Sciatic nerve (tissue), 2 donors: ENCODE measurements around the gene CAMK2B. TPM values are rescaled to one million over a fixed set of nuclear protein-coding genes. Genes with fewer than 3 reads are reported as not detected.

Source experiments
- ATAC-seq: fragments of 200-7000 bp; cut with Tn5 transposase; one replicate; pipeline ENCODE4 v1.9.1; 2020; ENCODE audit warnings: mild to moderate bottlenecking, moderate library complexity
- DNase-seq: peaks from one replicate; pipeline ENCODE4 v3.0.0-alpha.2; 2020; ENCODE audit warnings: low spot score
- intact Hi-C: fragments of 100-400 bp; cut with DNase I; formaldehyde crosslinking; loops from one replicate; pipeline ENCODE4 v1.14.2; 2022
- total RNA-seq: library from RNA; stranded (reverse); fragmentation: NEBNext Ultra II Directional; extraction: Animal tissue kit (Norgen Biotek cat#: 25700); gene quantifications from one replicate; pipeline ENCODE4 v1.2.1, GENCODE V29; 2021
- donor health status: DM: no; HTN: no; CAD: no.
- donor health status: DM: no; HTN: no; CAD: no.

CAMK2B gene
- total RNA-seq, 1 donor from 2014 or later, result 26.9 TPM

DNA sequence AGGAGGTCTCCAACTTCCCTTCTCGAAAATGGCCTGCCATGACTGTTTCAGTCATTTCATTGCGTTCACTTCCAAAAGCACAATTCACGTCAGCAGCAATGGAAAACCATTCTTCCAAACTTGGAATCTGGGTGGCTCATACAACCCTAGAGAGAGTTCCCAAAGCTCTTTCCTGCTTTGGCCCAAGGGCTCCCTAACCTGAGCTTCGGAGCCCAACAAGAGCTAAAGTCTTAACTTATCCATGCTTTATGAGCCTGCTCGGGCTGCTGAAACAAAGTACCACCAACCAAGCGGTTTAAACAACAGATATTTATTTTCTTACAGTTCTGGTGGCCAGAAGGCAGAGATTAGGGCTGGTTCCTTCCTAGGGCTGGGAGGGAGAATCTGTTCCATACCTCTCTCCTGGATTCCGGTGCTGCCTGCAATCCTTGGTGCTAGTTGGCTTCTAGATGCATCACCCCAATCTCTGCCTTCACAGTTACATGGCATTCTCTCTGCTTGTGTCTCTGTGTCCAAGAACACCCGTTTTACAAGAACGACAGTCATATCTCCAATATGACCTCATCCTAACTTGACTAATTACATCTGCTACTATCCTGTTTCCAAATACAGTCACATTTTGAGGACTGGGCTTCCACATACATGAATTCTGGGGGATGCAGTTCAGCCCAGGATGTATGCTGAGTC, 33.5 kb downstream of the CAMK2B start:
- intact Hi-C loops, result no loop called here
- ATAC-seq, result no peak
- DNase-seq, result peak; percentile 13

DNA sequence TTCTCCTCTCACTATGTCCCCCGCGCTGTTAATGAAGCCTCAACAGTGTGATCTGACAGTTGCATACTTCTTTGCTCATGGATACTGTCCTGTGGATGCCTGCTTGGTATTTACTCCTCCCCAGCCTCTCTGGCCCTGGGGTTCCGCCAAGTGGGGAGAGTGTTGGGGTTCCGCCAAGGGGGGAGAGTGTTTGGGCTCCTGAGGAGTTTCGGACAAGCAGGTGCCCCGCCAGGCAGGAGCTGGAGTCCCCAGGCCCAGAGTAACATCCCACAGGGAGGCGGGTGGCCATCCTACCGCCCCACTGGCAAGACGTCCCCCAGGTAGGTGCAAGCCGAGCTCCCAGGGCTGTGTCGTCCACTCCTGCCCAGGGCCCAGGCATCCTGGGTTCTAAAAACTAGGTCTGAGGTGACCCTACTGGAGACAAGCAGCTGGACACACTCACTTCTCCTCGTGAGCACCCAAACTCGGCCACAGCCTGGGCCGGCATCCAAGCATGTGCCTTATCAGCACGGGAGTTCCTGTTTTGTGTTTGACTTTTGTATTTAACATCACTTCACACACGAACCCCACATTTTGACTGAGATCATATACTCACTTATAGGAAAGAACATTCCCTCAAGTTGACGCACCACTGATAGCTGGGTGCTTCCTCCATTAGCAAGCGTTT, 34.2 kb downstream of the CAMK2B start:
- intact Hi-C loops, result no loop called here
- DNase-seq (peak; percentile 56), ATAC-seq (peak; percentile 14)

DNA sequence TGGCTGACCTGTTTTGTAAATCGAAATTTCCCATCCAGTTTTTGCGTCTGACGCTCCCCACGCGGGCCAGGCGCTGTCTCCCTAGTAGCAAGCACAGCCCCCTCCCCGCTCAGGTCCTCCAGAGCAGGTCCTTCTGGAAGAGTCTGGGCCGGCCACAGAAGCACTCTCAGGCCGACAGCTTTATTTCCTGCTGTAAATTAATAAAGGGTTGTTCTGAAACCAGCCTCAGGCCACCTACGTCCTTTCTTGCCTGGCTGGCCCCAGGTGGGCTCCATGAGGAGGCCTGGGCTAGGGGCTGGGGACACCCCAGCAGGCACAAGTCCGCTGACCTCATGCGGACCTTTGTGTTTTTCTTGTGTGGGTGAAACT, 35.2 kb downstream of the CAMK2B start:
- DNase-seq (peak; percentile 44), ATAC-seq (no peak)
- intact Hi-C loops, result no loop called here

DNA sequence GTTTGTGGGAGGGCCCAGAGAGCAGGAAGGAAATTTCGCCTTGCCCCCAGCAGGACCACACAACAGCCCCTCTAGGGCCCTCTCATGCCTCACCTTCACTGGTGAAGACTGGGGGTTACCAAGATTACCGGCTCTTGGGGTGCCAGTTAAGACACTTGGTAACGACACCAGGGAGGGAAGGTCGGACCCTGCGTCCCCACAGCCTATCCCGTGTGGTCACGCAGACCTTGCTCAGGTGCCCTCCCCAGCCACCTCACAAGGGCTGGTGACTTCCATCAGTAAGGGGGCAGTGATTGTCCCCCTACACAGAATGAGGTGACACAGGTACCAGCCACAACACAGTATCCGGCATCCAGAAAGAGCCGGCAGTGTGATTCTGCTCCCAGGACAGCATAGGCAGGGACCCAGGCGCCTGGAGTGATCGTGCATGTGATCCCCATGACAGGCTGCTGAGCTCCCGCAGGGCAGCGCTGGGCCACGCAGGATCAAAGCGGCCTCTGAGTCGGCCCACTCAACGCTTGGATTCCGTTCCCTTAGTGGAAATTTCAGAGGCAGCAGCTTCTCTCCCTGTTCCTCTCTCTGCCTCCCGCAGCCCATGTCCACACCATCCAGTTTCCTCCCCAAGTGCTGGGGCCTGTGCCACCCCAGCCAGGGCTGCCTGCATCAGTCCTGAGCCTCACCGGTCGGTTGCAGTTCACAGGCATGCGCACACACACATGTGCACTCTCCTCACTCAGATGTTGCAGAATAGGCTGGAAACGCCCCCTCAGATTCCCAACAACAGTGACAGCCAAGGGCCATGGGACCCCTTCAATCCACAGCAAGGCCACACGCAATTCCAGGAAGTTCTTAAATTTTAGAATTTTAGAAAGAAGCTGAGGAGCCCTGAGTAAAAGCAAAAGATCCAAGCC, 35.8 kb downstream of the CAMK2B start:
- ATAC-seq (peak; percentile 40), DNase-seq (peak; percentile 31)
- intact Hi-C loops, result no loop called here

DNA sequence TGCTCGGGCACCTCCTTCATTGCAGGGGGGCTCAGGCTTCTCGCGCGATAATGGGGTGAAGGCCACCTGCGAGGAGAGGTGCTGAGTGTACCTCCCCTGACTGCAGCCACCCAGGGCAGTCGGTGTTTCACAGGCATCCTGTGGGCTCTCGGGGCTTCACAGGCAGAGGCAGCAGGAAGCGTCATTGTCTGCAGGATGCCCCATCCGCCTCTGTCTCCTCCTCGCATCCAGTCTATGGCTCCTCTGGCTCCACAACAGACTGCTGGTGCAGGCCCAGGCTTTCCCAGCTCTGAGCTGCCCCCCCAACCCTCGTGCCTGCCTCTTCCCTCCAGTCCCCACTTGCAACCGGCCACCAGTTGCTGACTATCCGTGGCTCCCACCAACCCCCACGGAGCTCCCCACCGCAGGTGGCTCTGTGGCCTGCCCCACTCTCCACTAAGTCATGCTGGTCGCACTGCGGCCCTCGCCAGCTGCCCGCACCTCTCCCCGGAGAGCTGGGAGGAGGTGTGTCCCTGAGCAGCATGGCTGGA, 36.5 kb downstream of the CAMK2B start:
- DNase-seq (peak; percentile 48), ATAC-seq (no peak)
- intact Hi-C loops, result no loop called here

DNA sequence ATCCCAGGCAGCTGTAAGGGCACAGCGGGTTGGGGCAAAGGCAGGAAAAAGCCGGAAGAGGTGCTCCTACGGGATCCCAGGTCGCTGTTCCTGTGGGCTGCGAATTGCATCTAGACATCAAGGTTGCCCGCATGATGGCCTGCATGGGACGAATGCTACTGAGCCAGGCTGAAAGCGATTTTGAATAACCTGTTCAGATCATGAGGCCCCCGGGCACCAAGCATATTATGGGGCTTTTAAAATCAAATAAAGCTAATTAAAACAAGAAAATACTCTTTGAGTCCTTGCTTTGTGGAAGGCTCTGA, 37.1 kb downstream of the CAMK2B start:
- DNase-seq (no peak), ATAC-seq (no peak)
- intact Hi-C loops, result no loop called here

DNA sequence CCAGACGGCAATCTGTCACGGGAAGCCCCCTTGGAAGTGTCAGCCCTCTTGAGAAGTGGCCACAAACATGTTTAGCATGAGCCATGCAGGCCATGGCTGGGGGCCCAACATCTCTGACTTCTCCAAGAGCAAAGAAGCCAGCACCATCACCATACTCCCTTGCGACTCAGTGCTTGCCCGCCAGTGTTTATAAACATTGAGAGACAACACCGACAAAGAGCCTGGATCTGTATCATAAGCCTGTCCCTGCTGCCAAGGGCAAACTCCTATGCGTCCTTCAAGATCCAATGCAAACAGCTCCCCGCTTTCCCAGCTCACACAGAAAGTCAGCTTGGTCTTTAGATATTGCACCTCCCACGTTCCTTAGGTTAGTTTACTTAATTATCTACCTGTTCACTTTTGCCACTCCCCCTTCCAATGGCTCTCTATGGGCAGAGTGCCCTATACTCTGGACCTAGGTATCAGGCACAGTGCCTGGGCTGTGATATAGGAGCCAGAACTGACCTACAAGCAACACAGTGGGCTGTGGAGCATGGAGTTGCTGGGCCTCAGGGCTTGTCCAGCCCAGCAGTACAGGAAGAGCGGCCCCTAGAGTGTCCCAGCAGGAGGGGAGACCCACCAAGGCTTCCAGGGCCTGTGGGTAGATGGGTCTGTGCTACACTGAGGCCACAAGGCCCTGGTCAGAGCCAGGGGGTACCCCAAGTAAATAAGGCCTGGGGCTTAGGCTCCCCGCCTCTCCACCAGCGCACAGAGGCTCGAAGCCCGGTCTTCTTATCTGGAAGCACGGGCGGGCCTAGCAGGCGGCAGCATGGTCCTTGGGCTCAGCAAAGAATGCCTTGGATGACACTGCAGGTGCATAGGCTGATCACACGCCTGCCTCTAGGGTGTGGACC, 37.7 kb downstream of the CAMK2B start:
- intact Hi-C loops, result no loop called here
- DNase-seq, result peak; percentile 40
- no peak for ATAC-seq

DNA sequence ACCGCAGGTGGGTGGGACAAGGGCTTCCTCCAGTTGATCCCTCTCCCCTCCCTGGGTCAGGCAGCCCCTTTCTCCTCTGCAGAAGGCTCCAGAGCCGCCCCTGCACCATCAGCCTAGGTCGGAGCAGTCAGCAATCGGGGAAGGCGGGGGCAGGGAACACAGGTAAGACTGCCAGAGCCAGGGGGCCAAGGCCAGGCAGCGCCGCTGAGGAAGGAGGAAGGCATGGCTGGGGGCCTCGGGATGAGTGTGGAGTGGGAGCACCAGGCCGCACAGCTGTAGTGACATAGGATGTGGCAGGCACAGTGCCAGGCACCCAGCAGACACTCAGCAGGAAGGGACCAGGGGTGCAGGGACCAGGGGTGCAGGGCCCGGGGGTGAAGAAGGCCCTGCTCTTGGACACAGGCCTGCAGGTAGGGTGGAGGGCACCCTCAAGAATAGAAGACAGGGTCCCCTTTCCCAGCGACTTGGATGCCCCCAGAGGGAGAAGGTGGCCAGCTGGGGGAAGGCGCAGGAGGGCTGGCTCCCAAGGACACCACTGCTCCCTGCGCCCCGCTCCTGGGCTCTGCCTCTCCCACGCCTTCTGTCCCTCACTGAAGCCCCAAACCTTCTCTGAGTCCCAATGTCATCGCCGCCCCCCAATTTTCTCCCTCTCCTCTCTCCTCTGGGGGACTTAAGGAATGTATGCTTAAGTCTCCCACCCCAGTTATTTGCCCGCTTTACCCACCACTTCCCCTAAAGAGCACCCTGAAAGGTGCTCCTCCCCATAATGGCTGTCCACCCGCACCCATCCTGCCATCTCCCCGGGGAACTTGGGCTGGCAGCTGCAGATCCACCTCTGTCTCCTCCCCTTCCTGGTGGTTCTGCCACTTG, 38.5 kb downstream of the CAMK2B start:
- intact Hi-C loops, result no loop called here
- ATAC-seq, result no peak

DNA sequence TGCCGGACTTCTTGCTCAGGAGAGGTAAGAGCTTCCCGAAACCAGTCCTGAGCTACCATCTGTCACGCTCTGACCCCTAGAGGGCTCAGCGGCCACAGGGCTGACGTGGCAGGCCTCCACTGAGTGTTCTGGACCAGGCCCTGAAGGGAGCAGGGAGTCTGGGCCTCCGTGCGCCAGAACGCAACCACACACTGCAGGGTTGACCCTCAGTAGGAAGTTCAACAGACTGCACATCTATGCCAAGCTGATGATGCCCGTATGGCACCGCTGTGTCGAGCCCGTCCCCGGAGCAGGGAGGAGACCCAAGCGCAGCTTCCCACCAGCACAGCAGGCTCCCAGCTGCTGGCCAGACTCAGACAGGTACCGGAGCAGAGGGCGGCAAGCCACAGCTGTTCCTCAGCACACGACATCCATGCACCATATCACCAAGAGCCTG, 39.2 kb downstream of the CAMK2B start:
- intact Hi-C loops, result no loop called here
- ATAC-seq (no peak), DNase-seq (peak; percentile 25)

More for the DNA sequence above, 38.5 kb downstream of the CAMK2B start:
- DNase-seq, result peak; percentile 42

DNA sequence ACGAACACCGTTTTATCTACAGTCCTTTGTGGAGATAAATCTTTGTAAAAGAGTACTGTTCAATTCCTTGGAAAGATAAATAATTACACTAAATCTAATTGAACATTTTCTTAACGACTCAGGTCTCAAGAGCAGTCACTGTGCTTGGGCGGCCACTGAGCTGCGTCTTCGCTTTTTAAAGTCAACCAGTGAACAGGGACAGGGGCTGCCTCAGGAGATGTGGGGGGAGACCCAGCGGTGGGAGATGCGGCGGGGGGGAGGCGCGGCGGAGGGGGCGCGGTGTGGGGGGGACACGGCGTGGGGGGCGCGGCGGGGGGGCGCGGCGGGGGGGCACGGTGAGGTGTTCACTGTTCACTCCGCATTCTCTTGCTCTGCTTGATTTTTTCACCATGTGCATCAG, 39.8 kb downstream of the CAMK2B start:
- intact Hi-C loops, result no loop called here
- DNase-seq, result peak; percentile 42
- ATAC-seq, result no peak

DNA sequence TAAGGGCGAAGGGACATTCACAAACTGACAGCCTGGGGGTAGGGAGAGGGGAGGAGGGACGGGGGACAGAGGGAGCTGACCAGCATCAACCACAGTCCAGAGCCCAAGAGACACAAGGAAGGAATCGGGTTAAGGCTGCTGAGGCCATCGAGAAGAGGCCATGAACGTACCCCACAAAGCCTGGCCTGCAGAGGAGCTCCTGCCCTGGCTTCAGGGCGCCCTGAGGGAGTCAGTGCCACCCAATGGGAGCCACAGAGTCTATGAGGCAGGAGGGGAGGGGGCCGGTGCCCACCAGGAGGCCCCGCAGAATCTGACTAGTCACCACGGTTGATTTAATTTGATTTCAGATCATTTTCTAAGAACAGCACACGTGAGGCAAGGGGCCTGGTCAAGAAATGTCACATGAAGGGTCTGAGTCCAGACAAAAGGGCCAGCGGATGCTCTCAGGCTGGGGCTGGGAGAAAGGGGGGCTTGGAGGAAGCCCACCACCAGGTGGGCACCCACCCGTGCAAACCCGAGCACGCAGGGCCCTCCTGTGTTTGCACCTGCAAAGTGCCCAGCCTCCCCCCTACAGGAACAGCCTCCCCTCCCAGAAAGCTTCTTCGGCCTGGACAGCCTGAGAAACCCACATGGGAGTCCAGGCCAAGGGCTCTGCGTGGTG, 40.4 kb downstream of the CAMK2B start:
- intact Hi-C loops, result no loop called here
- no peak for ATAC-seq
- peak; percentile 37 for DNase-seq

DNA sequence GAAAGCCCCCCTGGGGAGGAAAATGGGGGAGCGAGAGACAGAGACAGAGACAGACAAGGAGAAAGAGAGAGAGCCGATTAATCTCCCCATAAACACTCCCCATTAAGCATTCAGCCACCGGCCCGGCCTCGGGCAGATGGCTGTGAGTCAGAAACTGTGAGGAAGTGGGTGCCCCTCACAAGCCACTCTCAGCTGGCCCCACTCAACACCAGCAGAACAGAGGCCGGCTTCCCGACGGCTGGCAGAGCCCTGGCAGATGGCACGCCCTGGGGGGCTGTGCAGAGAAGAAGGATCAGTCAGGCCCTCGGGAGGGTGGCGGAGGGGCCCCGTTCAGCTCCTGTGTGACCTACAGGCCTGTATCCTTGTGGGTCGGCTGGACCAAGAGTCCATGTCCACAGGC, 41.2 kb downstream of the CAMK2B start:
- ATAC-seq, result no peak
- intact Hi-C loops, result no loop called here
- peak; percentile 39 for DNase-seq

DNA sequence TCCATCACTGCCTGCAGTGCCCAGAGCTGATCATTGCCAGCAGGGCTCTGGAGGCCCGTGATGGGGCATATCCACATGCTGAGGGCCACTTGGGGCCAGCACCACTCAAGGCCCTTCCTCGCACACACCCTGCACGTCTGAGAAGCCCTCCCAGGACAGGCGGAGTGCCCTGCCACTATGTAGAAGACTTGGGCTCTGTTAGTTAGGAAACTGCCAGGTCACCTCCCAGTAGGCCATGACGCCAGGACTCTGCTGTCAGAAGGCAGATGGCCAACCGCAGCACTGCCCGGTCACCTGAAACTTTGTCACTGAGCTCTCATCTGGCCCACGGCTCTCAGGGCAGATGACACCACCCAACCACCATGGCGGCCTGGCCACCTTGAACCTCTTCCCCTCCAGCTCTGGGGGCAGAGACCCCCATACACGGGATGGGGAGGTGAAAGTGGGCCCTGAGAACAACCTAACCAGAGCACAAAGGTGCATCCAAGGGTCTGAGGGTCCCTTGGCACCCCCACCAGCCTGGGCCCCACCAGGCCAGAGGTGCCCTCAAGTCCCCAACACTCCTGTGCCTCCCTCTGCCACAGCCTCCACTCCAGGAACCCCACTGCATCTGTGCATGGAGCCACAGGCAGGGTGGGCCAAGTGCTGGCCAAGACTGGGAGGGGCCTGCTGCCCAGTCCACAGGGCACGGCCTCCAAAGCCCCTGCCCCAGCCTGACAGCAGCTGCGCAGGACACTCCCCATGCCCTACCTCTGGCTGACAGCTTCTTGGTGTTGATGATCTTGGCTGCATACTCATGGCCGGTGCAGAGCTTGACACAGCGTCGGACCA, 41.8 kb downstream of the CAMK2B start:
- ATAC-seq (no peak), DNase-seq (peak; percentile 47)
- intact Hi-C loops, result no loop called here

DNA sequence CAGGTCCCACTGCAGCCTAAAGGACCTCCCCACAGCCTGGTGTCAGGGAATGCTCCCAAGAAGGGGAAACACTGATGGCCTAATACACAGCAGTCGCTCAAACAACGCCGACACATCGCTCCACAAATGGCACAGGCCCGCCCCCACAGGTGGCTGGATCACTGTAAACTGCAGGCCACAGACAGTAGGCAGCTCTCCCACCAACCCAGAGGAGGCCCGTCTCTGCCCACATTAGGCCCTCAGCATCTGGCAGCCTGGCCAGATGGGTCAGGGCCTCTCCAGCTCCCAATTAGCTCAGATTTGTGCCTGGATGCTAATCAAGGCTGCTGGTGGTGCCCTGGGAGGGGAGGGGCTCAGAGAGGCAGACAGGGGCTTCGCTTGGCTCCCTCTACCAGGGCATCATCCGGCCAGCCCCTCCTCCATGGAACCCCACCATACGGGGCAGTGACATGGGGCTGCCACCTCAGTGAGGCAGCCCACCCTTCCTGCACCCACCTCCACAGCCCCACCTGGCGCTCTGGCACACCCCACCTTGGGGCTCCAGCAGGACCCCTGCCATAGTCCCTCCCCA, 42.7 kb downstream of the CAMK2B start:
- DNase-seq, result peak; percentile 52
- intact Hi-C loops, result no loop called here
- no peak for ATAC-seq

DNA sequence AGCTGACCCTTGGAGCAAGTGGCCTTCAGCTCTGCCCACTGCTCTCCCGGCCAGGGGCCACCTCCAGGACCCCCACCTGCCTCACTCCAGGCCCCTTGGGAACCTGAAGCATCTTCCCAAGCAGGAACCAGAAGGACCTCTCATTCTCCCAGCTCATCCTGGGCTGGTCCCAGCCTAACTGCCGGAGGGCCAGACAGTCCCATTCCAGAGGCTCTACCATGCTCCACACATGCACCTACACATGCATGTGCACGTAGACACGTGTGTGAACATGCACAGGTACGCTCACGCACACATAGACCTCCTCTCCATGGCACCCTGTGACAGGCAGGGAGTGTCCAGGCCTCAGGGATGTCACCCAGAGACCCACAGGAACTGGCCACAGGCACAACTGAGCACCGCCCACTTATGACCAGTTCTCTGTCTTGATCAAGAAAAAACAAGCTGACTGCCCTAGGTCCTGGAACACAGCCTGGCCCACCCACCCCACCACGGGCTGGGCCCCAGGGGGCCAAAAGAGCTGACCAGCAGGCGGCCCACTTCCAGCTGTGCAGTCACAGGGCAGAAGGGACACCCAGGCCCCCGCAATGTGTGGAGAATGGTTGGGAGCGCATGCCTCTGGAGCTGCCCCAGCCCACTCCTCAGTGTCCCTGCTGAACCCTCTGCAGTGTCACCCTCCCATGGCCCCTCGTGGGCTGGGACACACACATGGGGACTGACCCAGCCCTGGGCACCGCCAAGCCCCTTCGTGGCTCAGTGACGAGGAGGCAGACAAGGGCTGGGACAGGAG, 43.4 kb downstream of the CAMK2B start:
- intact Hi-C loops, result no loop called here
- ATAC-seq, result peak; percentile 41
- DNase-seq, result peak; percentile 60
